ENCODE measurements around the gene GUCY1B1. TPM values are rescaled to one million over a fixed set of nuclear protein-coding genes. Genes with fewer than 3 reads are reported as not detected.

GUCY1B1 gene
- total RNA-seq, 1 donor from 2014 or later, result 2.2 TPM

GRCh38 chr4:155722336-155722735 is 36.5 kb upstream of the GUCY1B1 start:
- Mint-ChIP-seq H3K9me3 (ENCODE audit: unreplicated experiment) (no peaks in the 10 kb centered on the region), H3K27me3 (ENCODE audit: unreplicated experiment) (no peaks in the 10 kb centered on the region), H3K4me3 (ENCODE audit: unreplicated experiment) (no peak overlapping the region), H3K36me3 (ENCODE audit: unreplicated experiment) (no peaks in the 10 kb centered on the region), H3K4me1 (ENCODE audit: low read depth, unreplicated experiment) (no peaks in the 10 kb centered on the region), H3K27ac (ENCODE audit: unreplicated experiment) (no peak overlapping the region)
- no peak for DNase-seq
- TF ChIP-seq CTCF (IDR thresholded peaks at IDR 0.05; ENCODE audit: partially characterized antibody, unreplicated experiment), result no peak

- Mint-ChIP-seq H3K27me3 (ENCODE audit: unreplicated experiment) (no peaks in the 10 kb centered on the region), H3K36me3 (ENCODE audit: unreplicated experiment) (no peaks in the 10 kb centered on the region), H3K4me1 (ENCODE audit: low read depth, unreplicated experiment) (no peaks in the 10 kb centered on the region), H3K27ac (ENCODE audit: unreplicated experiment) (no peak overlapping the region), H3K4me3 (ENCODE audit: unreplicated experiment) (no peak overlapping the region), H3K9me3 (ENCODE audit: unreplicated experiment) (no peaks in the 10 kb centered on the region)
- no peak for DNase-seq
- no peak for TF ChIP-seq CTCF (IDR thresholded peaks at IDR 0.05; ENCODE audit: partially characterized antibody, unreplicated experiment)
Measured at GRCh38 chr4:155722816-155723499, 35.9 kb upstream of the GUCY1B1 start.

GRCh38 chr4:155724731-155725130 is 34.1 kb upstream of the GUCY1B1 start:
- no peak for DNase-seq
- Mint-ChIP-seq H3K9me3 (ENCODE audit: unreplicated experiment) (no peaks in the 10 kb centered on the region), H3K27ac (ENCODE audit: unreplicated experiment) (no peak overlapping the region), H3K4me3 (ENCODE audit: unreplicated experiment) (no peak overlapping the region), H3K36me3 (ENCODE audit: unreplicated experiment) (no peaks in the 10 kb centered on the region), H3K27me3 (ENCODE audit: unreplicated experiment) (no peaks in the 10 kb centered on the region), H3K4me1 (ENCODE audit: low read depth, unreplicated experiment) (no peaks in the 10 kb centered on the region)
- no peak for TF ChIP-seq CTCF (IDR thresholded peaks at IDR 0.05; ENCODE audit: partially characterized antibody, unreplicated experiment)

GRCh38 chr4:155734065-155734464 is 24.8 kb upstream of the GUCY1B1 start:
- Mint-ChIP-seq H3K4me1 (ENCODE audit: low read depth, unreplicated experiment) (peaks cover 4% of the 10 kb centered on the region), H3K27me3 (ENCODE audit: unreplicated experiment) (no peaks in the 10 kb centered on the region), H3K36me3 (ENCODE audit: unreplicated experiment) (no peaks in the 10 kb centered on the region), H3K27ac (ENCODE audit: unreplicated experiment) (no peak overlapping the region), H3K4me3 (ENCODE audit: unreplicated experiment) (no peak overlapping the region), H3K9me3 (ENCODE audit: unreplicated experiment) (no peaks in the 10 kb centered on the region)
- no peak for DNase-seq
- no peak for TF ChIP-seq CTCF (IDR thresholded peaks at IDR 0.05; ENCODE audit: partially characterized antibody, unreplicated experiment)

GRCh38 chr4:155734951-155735350 is 23.9 kb upstream of the GUCY1B1 start:
- peaks cover 4% of the 10 kb centered on the region for H3K4me1 Mint-ChIP-seq (ENCODE audit: low read depth, unreplicated experiment)
- DNase-seq, result no peak
- H3K36me3 Mint-ChIP-seq (ENCODE audit: unreplicated experiment), result no peaks in the 10 kb centered on the region
- no peak overlapping the region for H3K4me3 Mint-ChIP-seq (ENCODE audit: unreplicated experiment)
- H3K27ac Mint-ChIP-seq (ENCODE audit: unreplicated experiment), result no peak overlapping the region
- no peaks in the 10 kb centered on the region for H3K27me3 Mint-ChIP-seq (ENCODE audit: unreplicated experiment)
- TF ChIP-seq CTCF (IDR thresholded peaks at IDR 0.05; ENCODE audit: partially characterized antibody, unreplicated experiment), result no peak
- H3K9me3 Mint-ChIP-seq (ENCODE audit: unreplicated experiment), result no peaks in the 10 kb centered on the region

Data from glutamatergic neuron (in vitro differentiated cells).